K562 (cell line): Measurements from ENCODE around the gene DIP2B.
A peak's percentile ranks its signal among the peaks of the same experiment; 100 is the strongest.

Experiments used
- ARID4B ChIP-seq: sonication (generic); formaldehyde crosslinking; IDR thresholded peaks from 2 replicates; pipeline ENCODE4 v1.8.0; 2022; ENCODE audit warnings: mild to moderate bottlenecking, missing genetic modification reagents
- EZH2 ChIP-seq: IDR thresholded peaks from 2 replicates; pipeline ENCODE4 v1.6.1; 2012; ENCODE audit warnings: low read depth, mild to moderate bottlenecking, inconsistent platforms, low read length, borderline replicate concordance
- HNRNPK ChIP-seq: fragments of 200-400 bp; formaldehyde crosslinking; IDR thresholded peaks from one replicate; pipeline ENCODE4 v1.6.1; 2018; ENCODE audit warnings: mild to moderate bottlenecking, low read depth, low read length; ENCODE audit not compliant: poor library complexity, severe bottlenecking
- RCOR1 ChIP-seq, 2 experiments: IDR thresholded peaks; 2 replicates each; pipeline ENCODE4 v1.6.1; 2012; ENCODE audit warnings: low read depth in 2 of 2, low read length in 2 of 2, borderline replicate concordance in 1 of 2, improper control_type of control experiment in 1 of 2
- YY1 ChIP-seq, 3 experiments: IDR thresholded peaks; 2 replicates each; pipeline ENCODE4 v1.6.1; 2011; ENCODE audit warnings: low read length in 2 of 3, mild to moderate bottlenecking in 2 of 3, moderate library complexity in 2 of 3, borderline replicate concordance in 1 of 3, control low read depth in 1 of 3, low read depth in 1 of 3; ENCODE audit not compliant: insufficient read depth in 3 of 3, insufficient replicate concordance in 2 of 3, control insufficient read depth in 1 of 3, insufficient read length in 1 of 3; ENCODE audit errors: extremely low read depth in 1 of 3
- ZBTB8A ChIP-seq: fragments of 450-650 bp; IDR thresholded peaks from 2 replicates; pipeline ENCODE4 v1.6.1; 2018; ENCODE audit warnings: mild to moderate bottlenecking, moderate library complexity; ENCODE audit not compliant: partially characterized antibody
- ZKSCAN8 ChIP-seq: fragments of 200-800 bp; sonication (Bioruptor generic); IDR thresholded peaks from 2 replicates; pipeline ENCODE4 v1.6.1; 2016; ENCODE audit warnings: missing genetic modification characterization, missing compliant biosample characterization

- no peak for TF ChIP-seq ZBTB8A
- peak in 1 of 2 experiments; percentile 77; a peak in 2 of 4 replicates for TF ChIP-seq RCOR1 (IDR thresholded peaks at IDR 0.05; ENCODE audit: borderline replicate concordance in 1 of 2, low read depth in 2 of 2, low read length in 2 of 2)
- TF ChIP-seq YY1 (IDR thresholded peaks at IDR 0.05; ENCODE audit: borderline replicate concordance in 1 of 3, control insufficient read depth in 1 of 3, extremely low read depth in 1 of 3, insufficient read depth in 3 of 3, insufficient read length in 1 of 3, insufficient replicate concordance in 2 of 3, low read depth in 1 of 3, low read length in 2 of 3), result peak in 1 of 3 experiments; percentile 82
- no peak for TF ChIP-seq HNRNPK
- TF ChIP-seq ARID4B (CRISPR knock-in tag), result no peak
- no peak for TF ChIP-seq EZH2
- peak; percentile 77; the same call in 1 of the 2 replicates for TF ChIP-seq ZKSCAN8 (CRISPR knock-in tag)
Observed at GRCh38 chr12:50589650-50590435, 85.1 kb downstream of the DIP2B start.
